OCI-LY3 (cell line): Measurements from ENCODE around the gene TCL1B.

Source experiments
- H2AFZ ChIP-seq: fragments of 200-600, 300-600 bp; shearing (Covaris generic); 2 replicates; pipeline ENCODE4 v1.6.0; 2014; ENCODE audit warnings: antibody characterized with exemption, low read depth, low read length
- H3K27ac ChIP-seq: fragments of 200-600, 300-600 bp; sonication (generic); 2 replicates; pipeline ENCODE4 v1.5.1; 2014; ENCODE audit warnings: mild to moderate bottlenecking, low read length, moderate library complexity, mixed read lengths
- H3K27me3 ChIP-seq: fragments of 200-600, 300-600 bp; sonication (generic); 2 replicates; pipeline ENCODE4 v1.6.1; 2014; ENCODE audit warnings: low read depth, low read length, mixed read lengths
- H3K36me3 ChIP-seq: fragments of 200-600, 300-600 bp; sonication (generic); replicated peaks from 2 replicates; pipeline ENCODE3; 2014; ENCODE audit warnings: low read depth, low read length, mixed read lengths
- H3K4me1 ChIP-seq: fragments of 300-600, 200-600 bp; sonication (generic); 2 replicates; pipeline ENCODE4 v1.6.1; 2014; ENCODE audit warnings: low read length, mixed read lengths
- H3K4me2 ChIP-seq: fragments of 200-600, 300-600 bp; sonication (generic); 2 replicates; pipeline ENCODE4 v1.6.1; 2014; ENCODE audit warnings: low read length, mixed read lengths
- H3K4me3 ChIP-seq: fragments of 300-600, 200-600 bp; sonication (generic); 2 replicates; pipeline ENCODE4 v1.5.1; 2014; ENCODE audit warnings: antibody characterized with exemption, mild to moderate bottlenecking, low read length, moderate library complexity
- H3K79me2 ChIP-seq: fragments of 300-600, 200-600 bp; shearing (Covaris generic); 2 replicates; pipeline ENCODE4 v1.6.1; 2014; ENCODE audit warnings: mild to moderate bottlenecking, low read length, mixed read lengths
- H3K9ac ChIP-seq: fragments of 300-600, 200-600 bp; shearing (Covaris generic); 2 replicates; pipeline ENCODE4 v1.6.0; 2014; ENCODE audit warnings: mild to moderate bottlenecking, low read length, moderate library complexity
- H3K9me3 ChIP-seq: fragments of 200-600, 300-600 bp; shearing (Covaris generic); 2 replicates; pipeline ENCODE4 v1.6.1; 2014; ENCODE audit warnings: low read length, mixed read lengths; ENCODE audit not compliant: insufficient read depth
- H4K20me1 ChIP-seq: fragments of 200-600, 300-600 bp; sonication (generic); 2 replicates; pipeline ENCODE4 v1.6.1; 2016; ENCODE audit warnings: low read length, mixed read lengths; ENCODE audit not compliant: insufficient read depth
- EZH2phosphoT487 ChIP-seq: fragments of 200-600 bp; shearing (Covaris generic); IDR thresholded peaks from 2 replicates; pipeline ENCODE4 v1.6.1; 2018; ENCODE audit warnings: antibody characterized with exemption, mixed run types, low read depth
- TF ChIP-seq, protein P1 (sequence below): fragments of 200-600, 300-600 bp; sonication (generic); IDR thresholded peaks from 2 replicates; pipeline ENCODE4 v1.5.1; 2014; ENCODE audit warnings: antibody characterized with exemption, low read length, low read depth

TCL1B gene

DNA sequence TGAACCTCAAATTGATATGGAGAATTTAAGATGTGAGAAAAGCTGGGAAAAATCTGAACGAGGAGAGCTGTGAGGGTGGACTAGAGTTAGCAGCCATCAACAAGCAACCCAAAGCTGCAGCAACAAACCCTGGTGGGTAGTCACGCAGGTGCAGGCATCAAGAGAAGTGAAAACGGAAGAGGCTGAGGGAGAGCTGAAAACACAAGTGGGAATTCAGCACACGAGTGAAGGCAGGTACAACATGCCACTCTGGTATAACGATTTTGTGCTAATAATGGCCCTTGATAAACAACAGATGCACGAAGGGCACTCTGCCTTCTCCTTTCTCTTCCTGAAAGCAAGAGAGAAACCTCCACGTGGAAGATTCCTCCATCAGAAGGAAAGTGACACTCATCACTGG, 11.5 kb downstream of the TCL1B start:
- no peaks in the 10 kb centered on the region; the same call in 1 of the 2 replicates for H3K9me3 ChIP-seq
- H3K27me3 ChIP-seq: no peaks in the 10 kb centered on the region
- no peaks in the 10 kb centered on the region for H3K79me2 ChIP-seq
- no peaks in the 10 kb centered on the region for H4K20me1 ChIP-seq
- no peaks in the 10 kb centered on the region for H3K36me3 ChIP-seq
- H3K4me1 ChIP-seq: peaks cover 80% of the 10 kb centered on the region
- H2AFZ ChIP-seq: peak overlapping the region; percentile 11; the same call in 1 of the 2 replicates
- peak overlapping the region; percentile 93 for H3K27ac ChIP-seq
- peak overlapping the region; percentile 26 for H3K4me3 ChIP-seq
- H3K9ac ChIP-seq: peak overlapping the region; percentile 62; the same call in 1 of the 2 replicates
- peak overlapping the region; percentile 62 for H3K4me2 ChIP-seq
- no peak for TF ChIP-seq EZH2phosphoT487
- TF ChIP-seq, protein P1, sequence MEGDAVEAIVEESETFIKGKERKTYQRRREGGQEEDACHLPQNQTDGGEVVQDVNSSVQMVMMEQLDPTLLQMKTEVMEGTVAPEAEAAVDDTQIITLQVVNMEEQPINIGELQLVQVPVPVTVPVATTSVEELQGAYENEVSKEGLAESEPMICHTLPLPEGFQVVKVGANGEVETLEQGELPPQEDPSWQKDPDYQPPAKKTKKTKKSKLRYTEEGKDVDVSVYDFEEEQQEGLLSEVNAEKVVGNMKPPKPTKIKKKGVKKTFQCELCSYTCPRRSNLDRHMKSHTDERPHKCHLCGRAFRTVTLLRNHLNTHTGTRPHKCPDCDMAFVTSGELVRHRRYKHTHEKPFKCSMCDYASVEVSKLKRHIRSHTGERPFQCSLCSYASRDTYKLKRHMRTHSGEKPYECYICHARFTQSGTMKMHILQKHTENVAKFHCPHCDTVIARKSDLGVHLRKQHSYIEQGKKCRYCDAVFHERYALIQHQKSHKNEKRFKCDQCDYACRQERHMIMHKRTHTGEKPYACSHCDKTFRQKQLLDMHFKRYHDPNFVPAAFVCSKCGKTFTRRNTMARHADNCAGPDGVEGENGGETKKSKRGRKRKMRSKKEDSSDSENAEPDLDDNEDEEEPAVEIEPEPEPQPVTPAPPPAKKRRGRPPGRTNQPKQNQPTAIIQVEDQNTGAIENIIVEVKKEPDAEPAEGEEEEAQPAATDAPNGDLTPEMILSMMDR: no peak

DNA sequence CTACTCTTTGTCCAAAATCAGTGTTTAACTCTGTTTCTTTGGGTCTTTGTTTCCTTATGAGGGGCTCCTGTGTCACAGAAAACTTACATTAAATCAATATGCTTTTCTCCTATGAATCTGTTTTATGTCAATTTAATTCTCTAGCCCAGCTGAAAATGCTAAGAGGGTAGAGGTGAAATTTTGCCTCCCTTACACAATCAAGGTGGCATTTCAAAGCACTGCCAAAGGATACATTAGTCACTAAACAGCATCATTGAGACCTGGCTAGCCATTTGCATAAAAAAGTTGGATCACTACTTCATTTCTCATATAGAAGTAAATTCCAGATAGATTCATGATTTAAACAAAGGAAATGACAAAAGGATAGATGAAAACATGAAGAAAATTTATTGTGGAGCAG, 12.1 kb downstream of the TCL1B start:
- H3K9me3 ChIP-seq: no peaks in the 10 kb centered on the region; the same call in 1 of the 2 replicates
- no peaks in the 10 kb centered on the region for H4K20me1 ChIP-seq
- H2AFZ ChIP-seq: no peak overlapping the region
- peak overlapping the region; percentile 62 for H3K4me2 ChIP-seq
- H3K4me3 ChIP-seq: peak overlapping the region; percentile 26
- H3K36me3 ChIP-seq: no peaks in the 10 kb centered on the region
- H3K79me2 ChIP-seq: no peaks in the 10 kb centered on the region
- peaks cover 77% of the 10 kb centered on the region for H3K4me1 ChIP-seq
- peak overlapping the region; percentile 62; the same call in 1 of the 2 replicates for H3K9ac ChIP-seq
- peak overlapping the region; percentile 93 for H3K27ac ChIP-seq
- no peaks in the 10 kb centered on the region for H3K27me3 ChIP-seq
- no peak for TF ChIP-seq EZH2phosphoT487
- TF ChIP-seq, protein P1: no peak

DNA sequence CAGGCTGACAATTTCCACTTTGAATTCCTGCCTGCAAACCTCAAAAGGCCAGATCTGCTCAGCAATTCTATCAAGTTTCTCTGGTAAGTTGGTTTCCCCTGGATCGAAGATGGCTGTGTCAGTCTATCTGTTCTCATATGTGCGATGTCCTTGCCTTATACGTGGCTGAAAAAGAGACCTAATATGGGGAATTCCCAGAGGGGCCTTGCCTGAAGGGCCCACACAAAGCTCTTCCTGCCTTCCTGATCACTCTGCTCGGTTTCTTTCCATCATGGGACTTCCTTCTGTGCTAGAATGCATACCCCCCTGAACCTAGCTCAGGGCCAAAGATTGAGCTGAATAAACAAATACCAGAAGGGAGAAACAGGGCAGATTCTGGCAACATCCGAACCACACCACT, 13.2 kb downstream of the TCL1B start:
- Histone ChIP-seq H3K4me2 (peak overlapping the region; percentile 63), H3K4me3 (peak overlapping the region; percentile 21; the same call in 1 of the 2 replicates), H3K9ac (peak overlapping the region; percentile 68), H4K20me1 (no peaks in the 10 kb centered on the region), H3K79me2 (no peaks in the 10 kb centered on the region), H3K27me3 (no peaks in the 10 kb centered on the region), H3K36me3 (no peaks in the 10 kb centered on the region), H3K4me1 (peaks cover 84% of the 10 kb centered on the region), H3K27ac (peak overlapping the region; percentile 93), H3K9me3 (no peaks in the 10 kb centered on the region; the same call in 1 of the 2 replicates), H2AFZ (peak overlapping the region; percentile 71)
- TF ChIP-seq, protein P1: no peak
- TF ChIP-seq EZH2phosphoT487: no peak

DNA sequence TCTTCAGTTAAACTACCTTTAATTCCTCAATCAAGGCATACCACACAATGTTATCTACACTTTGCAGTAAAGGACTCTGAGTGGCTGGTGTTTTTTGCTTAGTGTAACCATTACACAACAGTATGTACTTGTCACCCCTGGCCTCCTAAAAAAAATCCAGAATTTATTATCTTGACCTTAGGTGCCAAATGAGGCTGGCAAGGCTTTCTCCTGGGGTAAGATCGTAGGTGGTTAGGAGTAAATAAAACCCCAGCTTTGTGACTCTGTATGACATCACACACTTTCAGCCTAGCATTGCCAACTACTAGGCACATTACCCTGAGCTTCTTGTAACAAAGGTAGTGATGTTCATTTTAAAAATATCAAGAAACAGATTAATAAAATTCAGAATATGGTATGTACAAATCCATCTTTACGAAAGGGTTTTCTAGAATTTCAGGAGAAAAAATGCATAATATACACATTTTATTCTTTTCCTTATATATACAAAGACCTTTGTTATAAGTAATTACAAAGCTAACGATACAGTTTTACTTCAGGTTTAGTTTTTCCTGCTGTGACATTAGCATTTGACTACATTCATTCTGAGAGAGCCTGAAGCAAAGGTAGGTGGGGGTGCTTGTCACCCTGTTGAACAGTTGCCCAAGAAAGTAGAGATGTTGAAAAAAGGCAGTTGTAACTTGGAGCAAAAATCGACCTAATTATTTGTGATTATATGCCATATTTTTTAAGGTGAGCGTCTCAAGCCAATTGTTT, 14.2 kb downstream of the TCL1B start:
- no peaks in the 10 kb centered on the region for H3K27me3 ChIP-seq
- H4K20me1 ChIP-seq: no peaks in the 10 kb centered on the region
- H3K4me3 ChIP-seq: peak overlapping the region; percentile 13; the same call in 1 of the 2 replicates
- H2AFZ ChIP-seq: no peak overlapping the region; the same call in 1 of the 2 replicates
- H3K4me1 ChIP-seq: peaks cover 84% of the 10 kb centered on the region
- no peak for TF ChIP-seq EZH2phosphoT487
- TF ChIP-seq, protein P1: no peak
- H3K9me3 ChIP-seq: no peaks in the 10 kb centered on the region; the same call in 1 of the 2 replicates
- peak overlapping the region; percentile 93 for H3K27ac ChIP-seq
- peak overlapping the region; percentile 68 for H3K9ac ChIP-seq
- no peaks in the 10 kb centered on the region for H3K79me2 ChIP-seq
- H3K36me3 ChIP-seq: no peaks in the 10 kb centered on the region
- peak overlapping the region; percentile 63 for H3K4me2 ChIP-seq
